H1 (cell line): ENCODE data around the gene MOGAT3. TPM values are rescaled to one million over a fixed set of nuclear protein-coding genes. Genes with fewer than 3 reads are reported as not detected.

Experiments
- CTCF ChIA-PET: fragments of 300-600 bp; sonication (Branson Sonifier 250); formaldehyde crosslinking; loops from one replicate; lab custom pipeline; 2021; ENCODE audit not compliant: partially characterized antibody; lab: Charles Lee
- POLR2A ChIA-PET: fragments of 300-600 bp; sonication (Branson Sonifier 250); formaldehyde crosslinking; loops from one replicate; lab custom pipeline; 2021; ENCODE audit warnings: inconsistent platforms; ENCODE audit not compliant: partially characterized antibody; lab: Charles Lee
- DNase-seq, 2 experiments: peaks; one replicate each; pipeline versions ENCODE4 v3.0.0 to v3.0.0-alpha.2; 2010 to 2022; ENCODE audit warnings: low spot score in 2 of 2, low read depth in 1 of 2, mixed read lengths in 1 of 2
- FAIRE-seq: peaks from 2 replicates; lab custom pipeline; 2011; peaks lifted over from hg19 to GRCh38; lab: Jason Lieb, UNC
- H2AFZ ChIP-seq: 2 replicates; pipeline ENCODE4 v1.8.1; 2012; ENCODE audit warnings: low read length, inconsistent platforms
- H2AK5ac ChIP-seq: 2 replicates; pipeline ENCODE4 v1.6.1; 2013; ENCODE audit warnings: low read depth, low read length
- H2BK120ac ChIP-seq: replicated peaks from 2 replicates; pipeline ENCODE3; 2013; ENCODE audit warnings: low read depth, low read length, inconsistent platforms
- H2BK12ac ChIP-seq: 2 replicates; pipeline ENCODE4 v1.6.1; 2013; ENCODE audit warnings: low read depth, low read length
- H2BK15ac ChIP-seq: 2 replicates; pipeline ENCODE4 v1.6.1; 2013; ENCODE audit warnings: low read length
- H2BK20ac ChIP-seq: 2 replicates; pipeline ENCODE4 v1.6.1; 2013; ENCODE audit warnings: low read length
- H2BK5ac ChIP-seq: 2 replicates; pipeline ENCODE4 v1.6.1; 2013; ENCODE audit warnings: low read depth, low read length
- H3K14ac ChIP-seq: 2 replicates; pipeline ENCODE4 v1.6.1; 2013; ENCODE audit warnings: inconsistent platforms; ENCODE audit not compliant: insufficient read length
- H3K18ac ChIP-seq: 2 replicates; pipeline ENCODE4 v1.6.1; 2013; ENCODE audit warnings: low read length; ENCODE audit errors: extremely low read depth
- H3K23ac ChIP-seq: 2 replicates; pipeline ENCODE4 v1.6.1; 2013; ENCODE audit warnings: inconsistent platforms; ENCODE audit not compliant: insufficient read length
- H3K23me2 ChIP-seq: 2 replicates; pipeline ENCODE4 v1.6.1; 2013; ENCODE audit warnings: low read depth, low read length
- H3K27ac ChIP-seq: 2 replicates; pipeline ENCODE4 v1.6.1; 2011; ENCODE audit warnings: low read depth, low read length, inconsistent platforms
- H3K27me3 ChIP-seq, 4 experiments: replicated peaks in 1 of 4; 1 replicate in 1 of 4; 2 replicates in 3 of 4; pipeline versions ENCODE4 v1.6.1 to v1.8.1; 2011 to 2013; ENCODE audit warnings: low read length in 3 of 4, mild to moderate bottlenecking in 3 of 4, inconsistent platforms in 2 of 4, mixed read lengths in 2 of 4, moderate library complexity in 1 of 4; ENCODE audit not compliant: control insufficient read depth in 3 of 4, insufficient read depth in 3 of 4; ENCODE audit errors: extremely low read depth in 1 of 4
- H3K36me3 ChIP-seq, 4 experiments: 2 replicates each; pipeline versions ENCODE4 v1.6.1 to v1.8.1; 2011 to 2013; ENCODE audit warnings: mild to moderate bottlenecking in 4 of 4, low read length in 3 of 4, moderate library complexity in 2 of 4, control low read depth in 1 of 4, inconsistent platforms in 1 of 4; ENCODE audit not compliant: insufficient read depth in 4 of 4, control insufficient read depth in 2 of 4
- H3K4ac ChIP-seq: replicated peaks from 2 replicates; pipeline ENCODE3; 2013; ENCODE audit warnings: low read length, low read depth, mixed read lengths, inconsistent platforms; ENCODE audit not compliant: insufficient read length
- H3K4me1 ChIP-seq, 4 experiments: replicated peaks in 1 of 4; 1 replicate in 1 of 4; 2 replicates in 3 of 4; pipeline versions ENCODE4 v1.6.1 to v1.8.1; 2011 to 2013; ENCODE audit warnings: low read length in 3 of 4, inconsistent platforms in 2 of 4, mixed read lengths in 1 of 4; ENCODE audit not compliant: insufficient read depth in 4 of 4, control insufficient read depth in 3 of 4
- H3K4me2 ChIP-seq, 2 experiments: 2 replicates each; pipeline versions ENCODE4 v1.6.1 to v1.8.1; 2011 to 2013; ENCODE audit warnings: low read depth in 2 of 2, low read length in 2 of 2, control low read depth in 1 of 2, inconsistent platforms in 1 of 2, mild to moderate bottlenecking in 1 of 2; ENCODE audit not compliant: insufficient read depth in 1 of 2
- H3K4me3 ChIP-seq, 4 experiments: fragments of 200-600, 300-600 bp in 1 of 4; sonication (generic), shearing (Covaris generic), sonication (Bioruptor Twin) in 1 of 4; 2 replicates each; pipeline versions ENCODE4 v1.5.1 to v1.8.1; 2011 to 2016; ENCODE audit warnings: low read length in 4 of 4, low read depth in 3 of 4, control low read depth in 2 of 4, inconsistent platforms in 2 of 4, mild to moderate bottlenecking in 2 of 4, mixed read lengths in 1 of 4, moderate library complexity in 1 of 4; ENCODE audit not compliant: insufficient read depth in 2 of 4; ENCODE audit errors: extremely low read depth in 1 of 4
- H3K56ac ChIP-seq: replicated peaks from 2 replicates; pipeline ENCODE3; 2013; ENCODE audit warnings: low read depth, mild to moderate bottlenecking, mixed read lengths, low read length, inconsistent platforms; ENCODE audit not compliant: insufficient read length
- H3K79me1 ChIP-seq: 2 replicates; pipeline ENCODE4 v1.6.1; 2013; ENCODE audit warnings: low read depth, low read length, control low read depth
- H3K79me2 ChIP-seq, 2 experiments: 2 replicates each; pipeline versions ENCODE4 v1.6.1 to v1.8.1; 2012 to 2013; ENCODE audit warnings: low read length in 2 of 2, mild to moderate bottlenecking in 2 of 2, inconsistent platforms in 1 of 2; ENCODE audit not compliant: insufficient read depth in 2 of 2, control insufficient read depth in 1 of 2
- H3K9ac ChIP-seq, 4 experiments: replicated peaks in 1 of 4; 1 replicate in 1 of 4; 2 replicates in 3 of 4; pipeline versions ENCODE4 v1.6.1 to v1.8.1; 2011 to 2013; ENCODE audit warnings: low read depth in 3 of 4, low read length in 3 of 4, control low read depth in 2 of 4, mild to moderate bottlenecking in 2 of 4, moderate library complexity in 2 of 4, inconsistent platforms in 1 of 4; ENCODE audit errors: extremely low read depth in 1 of 4
- H3K9me3 ChIP-seq, 2 experiments: 2 replicates each; pipeline versions ENCODE4 v1.6.1 to v1.8.1; 2012 to 2013; ENCODE audit warnings: mild to moderate bottlenecking in 2 of 2, moderate library complexity in 2 of 2, control low read depth in 1 of 2, inconsistent platforms in 1 of 2, low read depth in 1 of 2, low read length in 1 of 2, mixed read lengths in 1 of 2; ENCODE audit not compliant: insufficient read depth in 2 of 2
- H4K20me1 ChIP-seq, 2 experiments: replicated peaks in 1 of 2; 2 replicates each; pipeline versions ENCODE3 to v1.8.1; 2011 to 2013; ENCODE audit warnings: inconsistent platforms in 2 of 2, low read length in 2 of 2, mild to moderate bottlenecking in 1 of 2; ENCODE audit not compliant: insufficient read depth in 2 of 2, control insufficient read depth in 1 of 2
- H4K5ac ChIP-seq: 2 replicates; pipeline ENCODE4 v1.6.1; 2013; ENCODE audit warnings: low read length, low read depth, mixed read lengths, inconsistent platforms; ENCODE audit not compliant: insufficient read length
- H4K8ac ChIP-seq: 2 replicates; pipeline ENCODE4 v1.8.0; 2013; ENCODE audit warnings: mild to moderate bottlenecking, moderate library complexity, low read length, inconsistent platforms; ENCODE audit not compliant: insufficient read depth; ENCODE audit errors: extremely low read depth
- H4K91ac ChIP-seq: replicated peaks from 2 replicates; pipeline ENCODE3; 2013; ENCODE audit warnings: low read length, mixed read lengths, inconsistent platforms; ENCODE audit not compliant: insufficient read length
- BCL11A ChIP-seq, 2 experiments: IDR thresholded peaks; one replicate each; pipeline ENCODE4 v1.6.1; 2011; ENCODE audit warnings: low read depth in 2 of 2, low read length in 2 of 2, mild to moderate bottlenecking in 2 of 2
- BRCA1 ChIP-seq: IDR thresholded peaks from 2 replicates; pipeline ENCODE4 v1.6.1; 2012; ENCODE audit warnings: low read depth, low read length, improper control_type of control experiment
- CEBPB ChIP-seq: IDR thresholded peaks from 2 replicates; pipeline ENCODE4 v1.6.1; 2012; ENCODE audit warnings: low read depth, low read length
- CREB1 ChIP-seq: IDR thresholded peaks from 2 replicates; pipeline ENCODE4 v1.6.1; 2012; ENCODE audit warnings: inconsistent platforms
- EP300 ChIP-seq, 2 experiments: IDR thresholded peaks; 1 replicate in 1 of 2; 2 replicates in 1 of 2; pipeline ENCODE4 v1.6.1; 2011 to 2012; ENCODE audit warnings: low read depth in 2 of 2, low read length in 2 of 2, mild to moderate bottlenecking in 2 of 2, borderline replicate concordance in 1 of 2, inconsistent platforms in 1 of 2, moderate library complexity in 1 of 2
- HDAC6 ChIP-seq: IDR thresholded peaks from one replicate; pipeline ENCODE4 v1.7.1; 2012; ENCODE audit warnings: low read depth, mild to moderate bottlenecking, inconsistent platforms, low read length, moderate library complexity
- MAFK ChIP-seq: IDR thresholded peaks from 2 replicates; pipeline ENCODE4 v1.6.1; 2012; ENCODE audit warnings: low read depth, mild to moderate bottlenecking, improper control_type of control experiment, low read length
- PHF8 ChIP-seq: fragments of 200-600 bp; sonication (generic); conservative IDR thresholded peaks from 2 replicates; pipeline ENCODE4 v1.7.1; 2012; ENCODE audit warnings: low read depth, mild to moderate bottlenecking, inconsistent platforms, low read length, moderate library complexity
- POU5F1 ChIP-seq: IDR thresholded peaks from 2 replicates; pipeline ENCODE4 v1.6.1; 2011; ENCODE audit warnings: low read depth, mild to moderate bottlenecking, low read length, moderate library complexity
- RAD21 ChIP-seq, 2 experiments: IDR thresholded peaks in 1 of 2; conservative IDR thresholded peaks in 1 of 2; 2 replicates each; pipeline ENCODE4 v1.6.1; 2011; ENCODE audit warnings: low read depth in 2 of 2, low read length in 2 of 2, improper control_type of control experiment in 1 of 2, inconsistent platforms in 1 of 2, mild to moderate bottlenecking in 1 of 2, moderate library complexity in 1 of 2
- SIX5 ChIP-seq: IDR thresholded peaks from 2 replicates; pipeline ENCODE4 v1.6.1; 2011; ENCODE audit warnings: mild to moderate bottlenecking, low read depth, low read length
- SRF ChIP-seq: IDR thresholded peaks from 2 replicates; pipeline ENCODE4 v1.6.1; 2011; ENCODE audit warnings: mild to moderate bottlenecking, low read depth, low read length, moderate library complexity
- polyA plus RNA-seq, 7 experiments: library from polyadenylated mRNA; depleted of rRNA in 3 of 7; stranded (reverse) in 5 of 7; unstranded in 2 of 7; fragments of >200 nt in 5 of 7; fragments of 200-250 nt in 2 of 7; gene quantifications; 1 replicate in 5 of 7; 2 replicates in 1 of 7; 4 replicates in 1 of 7; pipeline versions ENCODE4 v1.2.1 to v1.2.3, GENCODE V29; 2011 to 2013; ENCODE audit warnings: missing spikeins in 2 of 7, mixed read lengths in 2 of 7
- total RNA-seq: library from RNA; stranded (reverse); fragmentation: NEBNext Ultra II Directional; extraction: Animal tissue kit (Norgen Biotek cat#: 25700); gene quantifications from 2 replicates; pipeline ENCODE4 v1.2.1, GENCODE V29; 2021

Gene MOGAT3
- total and polyA plus RNA-seq, 2 of the 8 experiments (the other 6 are each of a cell fraction or from before 2014, with no cell fraction given): 0.21 to 0.82 TPM

GRCh38 chr7:101160910-101161309 is 39.9 kb downstream of the MOGAT3 start:
- ChIA-PET POLR2A (interaction anchor here (1.2 to 1.8 kb wide), 3 partner anchors 10 to 76 kb away, joined by 3 to 10 read pairs (median 4); partner anchors contain the start of genes NAT16 and TRIM56), CTCF (interaction anchor here (1.1 to 7.6 kb wide), 5 partner anchors 9 to 121 kb away, joined by 3 to 115 read pairs (median 4); no protein-coding TSS in a partner anchor)
- no peak overlapping the region for H3K56ac ChIP-seq
- no peak overlapping the region for H2AFZ ChIP-seq
- peak overlapping the region; percentile 18 to 44; a peak in 2 of 4 replicates for H3K4me2 ChIP-seq
- H3K4ac ChIP-seq: no peak overlapping the region
- H3K4me3 ChIP-seq: no peak overlapping the region
- H4K20me1 ChIP-seq: peaks cover 7% of the 10 kb centered on the region in 2 experiments
- H2BK20ac ChIP-seq: peak overlapping the region; percentile 90; the same call in 1 of the 2 replicates
- H4K91ac ChIP-seq: no peak overlapping the region
- no peak overlapping the region for H2BK12ac ChIP-seq
- no peak for FAIRE-seq
- peaks cover 0 to 3% (median 1%) of the 10 kb centered on the region in 4 experiments; a peak in 3 of 8 replicates for H3K36me3 ChIP-seq
- peaks cover 3 to 29% (median 19%) of the 10 kb centered on the region in 4 experiments for H3K27me3 ChIP-seq
- peaks cover 22% of the 10 kb centered on the region; the same call in 1 of the 2 replicates for H3K23me2 ChIP-seq
- H3K9ac ChIP-seq: no peak overlapping the region
- H2BK5ac ChIP-seq: no peak overlapping the region
- H3K23ac ChIP-seq: no peak overlapping the region
- H2BK15ac ChIP-seq: no peak overlapping the region
- H3K27ac ChIP-seq: no peak overlapping the region
- no peak overlapping the region for H4K8ac ChIP-seq
- H3K79me1 ChIP-seq: no peaks in the 10 kb centered on the region
- no peaks in the 10 kb centered on the region for H3K79me2 ChIP-seq
- no peak for DNase-seq
- peaks cover 14 to 46% (median 33%) of the 10 kb centered on the region in 4 experiments for H3K4me1 ChIP-seq
- H3K14ac ChIP-seq: no peak overlapping the region
- peak overlapping the region; percentile 34 for H4K5ac ChIP-seq
- no peak overlapping the region; the same call in 1 of the 2 replicates for H2AK5ac ChIP-seq
- H2BK120ac ChIP-seq: no peak overlapping the region
- no peaks in the 10 kb centered on the region for H3K9me3 ChIP-seq
- TF ChIP-seq HDAC6: no peak
- no peak for TF ChIP-seq BRCA1
- TF ChIP-seq CEBPB: no peak
- no peak for TF ChIP-seq EP300 (IDR thresholded peaks at IDR 0.05; ENCODE audit: borderline replicate concordance in 1 of 2, low read depth in 2 of 2, low read length in 2 of 2)
- no peak for TF ChIP-seq PHF8
- TF ChIP-seq MAFK: no peak
- no peak for TF ChIP-seq RAD21 (IDR thresholded peaks at IDR 0.05 in 1 of 2, conservative IDR thresholded peaks at IDR 0.05 in 1 of 2; ENCODE audit: low read depth in 2 of 2, low read length in 2 of 2)
- no peak for TF ChIP-seq CREB1
- no peak for TF ChIP-seq POU5F1
- TF ChIP-seq BCL11A (IDR thresholded peaks at IDR 0.05; ENCODE audit: low read depth in 2 of 2, low read length in 2 of 2): no peak
- no peak for TF ChIP-seq SIX5
- TF ChIP-seq SRF: no peak
- H3K18ac ChIP-seq: no peak overlapping the region
